Activated CD8-positive, alpha-beta memory T cell treated with anti-CD3 and anti-CD28 coated beads, Interleukin-2, amount 50 U/mL, for 1 hour (primary cell): ENCODE results near the gene SYNE1.
"Not testable (repeated sequence)": the region's sequence is repeated elsewhere in the genome, so short reads cannot be mapped to it uniquely, and the experiment has no call there.

Source experiments
- DNase-seq: peaks from one replicate; pipeline ENCODE4 v3.0.0-alpha.2; 2020; ENCODE audit errors: extremely low read depth

The SYNE1 gene

GRCh38 chr6:152637296-152638047 is at the start of gene SYNE1:
Gene SYNE1 (minus strand): TSS chr6:152637362. CDS start chr6:152628331, 9,031 bp downstream.
- DNase-seq = no peak

GRCh38 chr6:152685819-152686218 is 48.7 kb upstream of the SYNE1 start:
- DNase-seq = no peak

GRCh38 chr6:152682935-152683334 is 45.8 kb upstream of the SYNE1 start:
- DNase-seq = not testable (repeated sequence)

- DNase-seq = no peak
These were observed 45.0 kb upstream of the SYNE1 start for GRCh38 chr6:152682141-152682540.

GRCh38 chr6:152680879-152681517 is 43.8 kb upstream of the SYNE1 start:
- DNase-seq = no peak

GRCh38 chr6:152680151-152680550 is 43.0 kb upstream of the SYNE1 start:
- no peak for DNase-seq

- no peak for DNase-seq
These were observed 36.1 kb upstream of the SYNE1 start for GRCh38 chr6:152673236-152673635.

- no peak for DNase-seq
These were observed 34.0 kb upstream of the SYNE1 start for GRCh38 chr6:152671171-152671570.

GRCh38 chr6:152669895-152670294 is 32.7 kb upstream of the SYNE1 start:
- DNase-seq = no peak

- DNase-seq = no peak
These were observed 24.6 kb upstream of the SYNE1 start for GRCh38 chr6:152661776-152662175.

- no peak for DNase-seq
These were observed 14.8 kb upstream of the SYNE1 start for GRCh38 chr6:152651986-152652385.

- no peak for DNase-seq
These were observed 10.9 kb upstream of the SYNE1 start for GRCh38 chr6:152648105-152648504.

- DNase-seq = not testable (repeated sequence)
These were observed 9.6 kb upstream of the SYNE1 start for GRCh38 chr6:152646732-152647131.

GRCh38 chr6:152642578-152643375 is 5.6 kb upstream of the SYNE1 start:
- DNase-seq = no peak

- no peak for DNase-seq
These were observed 410 bp downstream of the SYNE1 start for GRCh38 chr6:152636609-152637295.

GRCh38 chr6:152636021-152636608 is 1.0 kb downstream of the SYNE1 start:
- DNase-seq = no peak

GRCh38 chr6:152634773-152635172 is 2.4 kb downstream of the SYNE1 start:
- DNase-seq = no peak

GRCh38 chr6:152632121-152632782 is 4.9 kb downstream of the SYNE1 start:
- DNase-seq = no peak

GRCh38 chr6:152631376-152631775 is 5.8 kb downstream of the SYNE1 start:
- no peak for DNase-seq

GRCh38 chr6:152630832-152631231 is 6.3 kb downstream of the SYNE1 start:
- no peak for DNase-seq

- no peak for DNase-seq
These were observed 11.9 kb downstream of the SYNE1 start for GRCh38 chr6:152625213-152625612.
